HUES48 (cell line): ENCODE results near the gene SON.
A peak's percentile ranks its signal among the peaks of the same experiment; 100 is the strongest.
"Not testable (repeated sequence)": the region's sequence is repeated elsewhere in the genome, so short reads cannot be mapped to it uniquely, and the experiment has no call there.

ENCODE experiments used
- H3K27ac ChIP-seq: one replicate; pipeline ENCODE4 v1.7.0; 2013; ENCODE audit warnings: low read depth, low read length, inconsistent platforms
- H3K27me3 ChIP-seq: 2 replicates; pipeline ENCODE4 v1.6.1; 2013; ENCODE audit warnings: mild to moderate bottlenecking, low read length; ENCODE audit not compliant: control insufficient read depth, insufficient read depth
- H3K36me3 ChIP-seq: 2 replicates; pipeline ENCODE4 v1.6.1; 2013; ENCODE audit warnings: low read length; ENCODE audit not compliant: control insufficient read depth, insufficient read depth
- H3K4me1 ChIP-seq: 2 replicates; pipeline ENCODE4 v1.6.1; 2013; ENCODE audit warnings: mild to moderate bottlenecking, low read length; ENCODE audit not compliant: control insufficient read depth, insufficient read depth
- H3K4me3 ChIP-seq: 2 replicates; pipeline ENCODE4 v1.5.1; 2013; ENCODE audit warnings: mild to moderate bottlenecking, low read depth, low read length
- H3K9ac ChIP-seq: 2 replicates; pipeline ENCODE4 v1.6.1; 2013; ENCODE audit warnings: mild to moderate bottlenecking, low read depth, low read length, moderate library complexity
- H3K9me3 ChIP-seq: 2 replicates; pipeline ENCODE4 v1.6.1; 2013; ENCODE audit warnings: low read length; ENCODE audit not compliant: control insufficient read depth, insufficient read depth

Gene SON

GRCh38 chr21:33578959-33579542 lies 36.2 kb downstream of the SON start:
- Histone ChIP-seq H3K9me3 (no peaks in the 10 kb centered on the region), H3K9ac (no peak overlapping the region), H3K36me3 (peaks cover 84% of the 10 kb centered on the region), H3K4me1 (no peaks in the 10 kb centered on the region), H3K4me3 (no peak overlapping the region), H3K27ac (peak overlapping the region; percentile 72), H3K27me3 (no peaks in the 10 kb centered on the region)

- peaks cover 56% of the 10 kb centered on the region for H3K36me3 ChIP-seq
- H3K4me1 ChIP-seq: peaks cover 9% of the 10 kb centered on the region; the same call in 1 of the 2 replicates
- H3K9me3 ChIP-seq: no peaks in the 10 kb centered on the region
Observed at GRCh38 chr21:33584455-33584854, 41.6 kb downstream of the SON start.

GRCh38 chr21:33586927-33587326 lies 44.1 kb downstream of the SON start:
- Histone ChIP-seq H3K27me3 (no peaks in the 10 kb centered on the region), H3K4me3 (peak overlapping the region; percentile 89), H3K9me3 (no peaks in the 10 kb centered on the region), H3K27ac (no peak overlapping the region), H3K36me3 (peaks cover 39% of the 10 kb centered on the region), H3K9ac (no peak overlapping the region), H3K4me1 (peaks cover 12% of the 10 kb centered on the region; the same call in 1 of the 2 replicates)

More at GRCh38 chr21:33584455-33584854, 41.6 kb downstream of the SON start:
- no peak overlapping the region for H3K27ac ChIP-seq
- H3K27me3 ChIP-seq: no peaks in the 10 kb centered on the region
- no peak overlapping the region for H3K9ac ChIP-seq
- H3K4me3 ChIP-seq: no peak overlapping the region

- Histone ChIP-seq H3K27ac (peak overlapping the region; percentile 89), H3K4me1 (peaks cover 12% of the 10 kb centered on the region; the same call in 1 of the 2 replicates), H3K4me3 (peak overlapping the region; percentile 89), H3K27me3 (no peaks in the 10 kb centered on the region), H3K9me3 (no peaks in the 10 kb centered on the region), H3K9ac (peak overlapping the region; percentile 84), H3K36me3 (peaks cover 30% of the 10 kb centered on the region)
Observed at GRCh38 chr21:33587792-33588484, 45.1 kb downstream of the SON start.

GRCh38 chr21:33588485-33589335 lies 45.9 kb downstream of the SON start, which contains the start of gene DONSON:
TSS of gene DONSON (minus strand) at chr21:33588684. CDS start at chr21:33588641, 43 bp downstream.
- Histone ChIP-seq H3K36me3 (peaks cover 24% of the 10 kb centered on the region), H3K27me3 (no peaks in the 10 kb centered on the region), H3K4me3 (peak within 1 kb of the TSS; percentile 89), H3K27ac (peak within 1 kb of the TSS; percentile 89), H3K4me1 (peaks cover 12% of the 10 kb centered on the region; the same call in 1 of the 2 replicates), H3K9me3 (no peaks in the 10 kb centered on the region), H3K9ac (peak within 1 kb of the TSS; percentile 84)

- no peak overlapping the region for H3K4me3 ChIP-seq
- no peak overlapping the region for H3K9ac ChIP-seq
- H3K27me3 ChIP-seq: no peaks in the 10 kb centered on the region
- no peak overlapping the region for H3K27ac ChIP-seq
- no peaks in the 10 kb centered on the region for H3K9me3 ChIP-seq
- H3K4me1 ChIP-seq: no peaks in the 10 kb centered on the region
- H3K36me3 ChIP-seq: peaks cover 53% of the 10 kb centered on the region
Observed at GRCh38 chr21:33598051-33598450, 55.2 kb downstream of the SON start.

GRCh38 chr21:33608559-33608958 lies 65.7 kb downstream of the SON start:
- Histone ChIP-seq H3K36me3 (peaks cover 27% of the 10 kb centered on the region), H3K9me3 (no peaks in the 10 kb centered on the region), H3K27ac (no peak overlapping the region), H3K4me1 (no peaks in the 10 kb centered on the region), H3K9ac (no peak overlapping the region), H3K27me3 (no peaks in the 10 kb centered on the region), H3K4me3 (no peak overlapping the region)

- H3K9ac ChIP-seq: no peak overlapping the region
- peaks cover 25% of the 10 kb centered on the region for H3K36me3 ChIP-seq
- no peaks in the 10 kb centered on the region for H3K27me3 ChIP-seq
- H3K4me3 ChIP-seq: no peak overlapping the region
- H3K27ac ChIP-seq: no peak overlapping the region
- H3K9me3 ChIP-seq: no peaks in the 10 kb centered on the region
- H3K4me1 ChIP-seq: no peaks in the 10 kb centered on the region
Observed at GRCh38 chr21:33611006-33611744, 68.3 kb downstream of the SON start.

GRCh38 chr21:33617565-33617964 lies 74.7 kb downstream of the SON start:
- H3K27me3 ChIP-seq, H3K27ac ChIP-seq, H3K9ac ChIP-seq, H3K9me3 ChIP-seq, H3K4me3 ChIP-seq: not testable (repeated sequence)
- peaks cover 13% of the 10 kb centered on the region for H3K4me1 ChIP-seq
- peaks cover 21% of the 10 kb centered on the region for H3K36me3 ChIP-seq

GRCh38 chr21:33618407-33618806 lies 75.6 kb downstream of the SON start:
- Histone ChIP-seq H3K36me3 (peaks cover 16% of the 10 kb centered on the region), H3K4me3 (no peak overlapping the region), H3K4me1 (peaks cover 15% of the 10 kb centered on the region), H3K9me3 (no peaks in the 10 kb centered on the region), H3K27me3 (no peaks in the 10 kb centered on the region), H3K27ac (peak overlapping the region; percentile 70), H3K9ac (no peak overlapping the region)
